Measurements from ENCODE around the gene LRRTM2. TPM values are rescaled to one million over a fixed set of nuclear protein-coding genes. Genes with fewer than 3 reads are reported as not detected.

LRRTM2 gene
- total RNA-seq, 2 donors from 2014 or later = 0.06 to 0.67 TPM

Other genes with a start within 250 kb of the LRRTM2 start
- 100 to 1,000 TPM; 440 to 447 TPM for gene CTNNA1, start 121.9 kb downstream of the LRRTM2 start, total RNA-seq

Measured in left colon (tissue), 2 donors.